ENCODE results near the gene SCP2.

- no peak for TF ChIP-seq CTCF (IDR thresholded peaks at IDR 0.05; ENCODE audit: low read depth, low read length, poor library complexity, severe bottlenecking)
- no peak for TF ChIP-seq EZH2phosphoT487 (IDR thresholded peaks at IDR 0.05; ENCODE audit: borderline replicate concordance, low read length)
Observed at GRCh38 chr1:53073868-53074311, 146.8 kb downstream of the SCP2 start.

All from DOHH2 (cell line).